Esophagus muscularis mucosa (tissue), 4 donors: ENCODE data around the gene SLC9C1. TPM values are rescaled to one million over a fixed set of nuclear protein-coding genes. Genes with fewer than 3 reads are reported as not detected.

Experiments used
- DNase-seq: peaks from one replicate; pipeline ENCODE4 v3.0.0-alpha.2; 2017; ENCODE audit errors: extremely low spot score
- H3K27ac ChIP-seq, 4 donors: fragments of 200-600 bp; sonication (generic); replicated peaks in 1 of 4; 1 replicate in 3 of 4; 2 replicates in 1 of 4; pipeline ENCODE4 v1.5.1; 2016 to 2019; ENCODE audit warnings: mild to moderate bottlenecking in 1 of 4
- H3K27me3 ChIP-seq, 4 donors: fragments of 200-600 bp; sonication (generic); one replicate each; pipeline versions ENCODE4 v1.5.1 to v1.6.0; 2016 to 2019
- H3K36me3 ChIP-seq, 4 donors: fragments of 200-600 bp; sonication (generic); one replicate each; pipeline ENCODE4 v1.5.1; 2016 to 2019
- H3K4me1 ChIP-seq, 4 donors: fragments of 200-600 bp; sonication (generic); one replicate each; pipeline ENCODE4 v1.5.1; 2016 to 2019
- H3K4me3 ChIP-seq, 4 donors: fragments of 200-600 bp; sonication (generic); 1 replicate in 2 of 4; 2 replicates in 2 of 4; pipeline ENCODE4 v1.5.1; 2016 to 2019; ENCODE audit warnings: mild to moderate bottlenecking in 4 of 4, moderate library complexity in 1 of 4
- H3K9me3 ChIP-seq, 4 donors: fragments of 200-600 bp; sonication (generic); 1 replicate in 3 of 4; 2 replicates in 1 of 4; pipeline ENCODE4 v1.5.1; 2016 to 2019
- EP300 ChIP-seq: sonication (generic); formaldehyde crosslinking; IDR thresholded peaks from one replicate; pipeline ENCODE4 v1.6.1; 2017; ENCODE audit warnings: antibody characterized with exemption
- POLR2A ChIP-seq: fragments of 450-650 bp; IDR thresholded peaks from one replicate; pipeline ENCODE4 v1.6.1; 2017; ENCODE audit warnings: antibody characterized with exemption, moderate library complexity, mild to moderate bottlenecking, low read depth
- POLR2AphosphoS5 ChIP-seq, 2 donors: sonication (generic); formaldehyde crosslinking; IDR thresholded peaks; one replicate each; pipeline ENCODE4 v1.6.1; 2017; ENCODE audit warnings: antibody characterized with exemption in 2 of 2
- WGBS: methylation state at CpG from one replicate; pipeline ENCODE4 v1.1.5; 2018; 5-methylcytosine and 5-hydroxymethylcytosine counted together
- intact Hi-C: fragments of 100-400 bp; cut with DNase I; formaldehyde crosslinking; loops from one replicate; pipeline ENCODE4 v1.15.1; 2023
- total RNA-seq, 4 donors: library from RNA; depleted of rRNA; stranded (reverse); fragments of >200 nt; gene quantifications; one replicate each; pipeline versions ENCODE4 v1.1.0 to v1.2.1, GENCODE V29; 2016
- TF ChIP-seq, protein P1 (sequence below), 3 experiments: fragments of 200-600 bp in 2 of 3; fragments of 450-650 bp in 1 of 3; sonication (generic) in 2 of 3; IDR thresholded peaks; one replicate each; pipeline ENCODE4 v1.5.1; 2017 to 2019; ENCODE audit warnings: antibody characterized with exemption in 3 of 3, mild to moderate bottlenecking in 2 of 3, moderate library complexity in 1 of 3

SLC9C1 gene
- total RNA-seq, 4 donors from 2014 or later = 0.17 TPM; not detected in 3

DNA sequence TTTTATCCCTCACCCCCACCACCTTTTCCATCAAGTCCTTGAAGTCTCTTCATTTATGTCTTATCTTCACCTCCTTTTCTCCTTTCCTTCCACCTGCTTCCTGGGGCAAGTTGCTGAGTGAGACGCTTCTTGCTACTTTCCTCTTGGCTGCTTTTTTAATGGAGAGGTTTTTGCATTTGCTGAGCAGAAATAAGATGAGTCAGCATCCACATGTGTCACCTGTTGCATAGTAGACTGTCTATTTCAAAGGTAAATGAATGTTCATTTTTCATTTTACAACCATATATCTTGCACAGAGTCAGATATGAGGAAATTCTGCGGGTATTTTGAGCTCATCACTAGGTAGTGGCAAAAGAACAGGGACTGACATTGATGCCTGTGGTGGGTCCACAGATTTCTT lies 189.2 kb downstream of the SLC9C1 start:
- H3K4me1 ChIP-seq = no peaks in the 10 kb centered on the region
- H3K9me3 ChIP-seq = no peaks in the 10 kb centered on the region
- WGBS = 85% methylated on average over 2 of the region's 2 CpGs
- intact Hi-C loops = no loop called here
- TF ChIP-seq POLR2AphosphoS5 (IDR thresholded peaks at IDR 0.05) (no peak), EP300 (no peak), POLR2A (no peak)
- TF ChIP-seq, protein P1, sequence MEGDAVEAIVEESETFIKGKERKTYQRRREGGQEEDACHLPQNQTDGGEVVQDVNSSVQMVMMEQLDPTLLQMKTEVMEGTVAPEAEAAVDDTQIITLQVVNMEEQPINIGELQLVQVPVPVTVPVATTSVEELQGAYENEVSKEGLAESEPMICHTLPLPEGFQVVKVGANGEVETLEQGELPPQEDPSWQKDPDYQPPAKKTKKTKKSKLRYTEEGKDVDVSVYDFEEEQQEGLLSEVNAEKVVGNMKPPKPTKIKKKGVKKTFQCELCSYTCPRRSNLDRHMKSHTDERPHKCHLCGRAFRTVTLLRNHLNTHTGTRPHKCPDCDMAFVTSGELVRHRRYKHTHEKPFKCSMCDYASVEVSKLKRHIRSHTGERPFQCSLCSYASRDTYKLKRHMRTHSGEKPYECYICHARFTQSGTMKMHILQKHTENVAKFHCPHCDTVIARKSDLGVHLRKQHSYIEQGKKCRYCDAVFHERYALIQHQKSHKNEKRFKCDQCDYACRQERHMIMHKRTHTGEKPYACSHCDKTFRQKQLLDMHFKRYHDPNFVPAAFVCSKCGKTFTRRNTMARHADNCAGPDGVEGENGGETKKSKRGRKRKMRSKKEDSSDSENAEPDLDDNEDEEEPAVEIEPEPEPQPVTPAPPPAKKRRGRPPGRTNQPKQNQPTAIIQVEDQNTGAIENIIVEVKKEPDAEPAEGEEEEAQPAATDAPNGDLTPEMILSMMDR (IDR thresholded peaks at IDR 0.05) = no peak
- peaks cover 0 to 4% (median 0%) of the 10 kb centered on the region in 4 donors for H3K36me3 ChIP-seq
- no peak overlapping the region for H3K27ac ChIP-seq
- DNase-seq = no peak
- H3K27me3 ChIP-seq = no peaks in the 10 kb centered on the region
- no peak overlapping the region for H3K4me3 ChIP-seq

DNA sequence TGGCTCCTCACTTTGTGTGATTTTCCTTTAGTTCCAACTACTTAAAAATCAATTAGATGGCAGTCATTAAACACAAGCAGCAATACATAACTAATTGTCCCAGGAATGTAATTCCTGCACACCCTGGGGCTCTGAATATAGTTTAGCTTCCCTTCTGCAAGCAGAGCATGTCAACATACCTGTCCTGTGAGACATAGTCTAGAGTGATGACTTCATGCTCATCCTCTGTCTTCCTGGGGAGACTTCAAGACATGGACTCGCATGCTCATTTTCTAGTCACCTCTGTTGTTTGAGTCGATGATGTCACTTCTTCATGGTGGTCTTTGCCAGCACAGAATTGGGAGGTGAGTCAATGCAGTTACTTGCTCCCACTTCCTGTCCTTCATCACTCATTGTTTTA lies 192.1 kb downstream of the SLC9C1 start:
- Histone ChIP-seq H3K27ac (no peak overlapping the region), H3K9me3 (no peaks in the 10 kb centered on the region), H3K4me1 (peaks cover 0 to 7% (median 4%) of the 10 kb centered on the region in 4 donors), H3K4me3 (no peak overlapping the region), H3K27me3 (no peaks in the 10 kb centered on the region), H3K36me3 (peaks cover 0 to 4% (median 0%) of the 10 kb centered on the region in 4 donors)
- no peak for DNase-seq
- no peak for TF ChIP-seq POLR2A
- no peak for TF ChIP-seq POLR2AphosphoS5 (IDR thresholded peaks at IDR 0.05)
- TF ChIP-seq, protein P1 (IDR thresholded peaks at IDR 0.05) = no peak
- TF ChIP-seq EP300 = no peak
- intact Hi-C loops = no loop called here
- WGBS = 86% methylated on average over 2 of the region's 2 CpGs

DNA sequence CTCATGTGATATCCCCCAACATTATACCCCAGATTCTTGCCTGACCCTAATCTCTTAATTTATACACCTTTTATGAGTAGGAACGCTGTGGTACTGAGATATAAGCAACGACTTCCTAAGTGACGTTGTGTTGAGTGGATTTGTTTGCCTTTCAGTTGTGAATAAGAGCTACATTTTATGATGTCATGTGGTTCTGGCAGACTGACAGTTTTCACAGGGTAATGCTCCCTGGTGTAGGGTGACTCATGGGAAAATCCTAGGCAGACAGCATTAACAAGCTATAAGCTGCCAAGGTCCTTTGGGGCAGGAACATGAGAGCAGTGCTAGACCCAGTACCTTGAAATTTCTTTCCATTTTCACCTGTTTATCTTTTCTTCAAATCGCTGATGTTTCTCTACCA lies 196.6 kb downstream of the SLC9C1 start:
- 36% methylated on average over 4 of the region's 4 CpGs for WGBS
- intact Hi-C loops = no loop called here

DNA sequence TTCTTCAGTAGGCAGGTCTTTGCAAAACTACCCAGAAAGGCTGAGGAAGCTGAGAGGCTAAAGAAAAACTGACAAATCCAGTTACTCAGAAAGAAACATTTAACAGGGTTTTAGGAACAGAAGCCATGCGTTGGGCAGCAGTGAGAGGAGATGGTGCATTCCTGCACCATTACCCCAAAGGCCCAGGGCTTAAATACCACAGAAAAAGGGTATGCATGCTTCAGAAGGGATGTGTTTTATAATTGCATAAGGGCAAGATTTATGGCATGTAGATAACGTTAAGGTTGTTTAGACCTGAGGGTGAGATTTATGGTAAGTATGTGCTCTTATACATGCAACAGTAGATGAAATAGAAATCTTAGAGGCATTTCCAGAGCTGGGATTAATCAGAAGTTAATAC lies 197.8 kb downstream of the SLC9C1 start:
- no peaks in the 10 kb centered on the region for H3K36me3 ChIP-seq
- 71% methylated on average over 2 of the region's 2 CpGs for WGBS
- H3K4me1 ChIP-seq = peaks cover 0 to 16% (median 7%) of the 10 kb centered on the region in 4 donors
- no peak overlapping the region for H3K4me3 ChIP-seq
- no peak overlapping the region for H3K27ac ChIP-seq
- intact Hi-C loops = no loop called here
- no peaks in the 10 kb centered on the region for H3K27me3 ChIP-seq
- H3K9me3 ChIP-seq = no peaks in the 10 kb centered on the region
- no peak for TF ChIP-seq EP300
- no peak for TF ChIP-seq POLR2A
- TF ChIP-seq POLR2AphosphoS5 (IDR thresholded peaks at IDR 0.05) = no peak
- TF ChIP-seq, protein P1 (IDR thresholded peaks at IDR 0.05) = no peak
- DNase-seq = no peak

More for the DNA sequence above, 196.6 kb downstream of the SLC9C1 start:
- no peak for DNase-seq
- H3K36me3 ChIP-seq = no peaks in the 10 kb centered on the region
- TF ChIP-seq, protein P1 (IDR thresholded peaks at IDR 0.05) = no peak
- TF ChIP-seq EP300 (no peak), POLR2AphosphoS5 (IDR thresholded peaks at IDR 0.05) (no peak), POLR2A (no peak)
- H3K27me3 ChIP-seq = no peaks in the 10 kb centered on the region
- H3K4me3 ChIP-seq = no peak overlapping the region
- H3K27ac ChIP-seq = no peak overlapping the region
- peaks cover 0 to 14% (median 6%) of the 10 kb centered on the region in 4 donors for H3K4me1 ChIP-seq
- H3K9me3 ChIP-seq = no peaks in the 10 kb centered on the region

DNA sequence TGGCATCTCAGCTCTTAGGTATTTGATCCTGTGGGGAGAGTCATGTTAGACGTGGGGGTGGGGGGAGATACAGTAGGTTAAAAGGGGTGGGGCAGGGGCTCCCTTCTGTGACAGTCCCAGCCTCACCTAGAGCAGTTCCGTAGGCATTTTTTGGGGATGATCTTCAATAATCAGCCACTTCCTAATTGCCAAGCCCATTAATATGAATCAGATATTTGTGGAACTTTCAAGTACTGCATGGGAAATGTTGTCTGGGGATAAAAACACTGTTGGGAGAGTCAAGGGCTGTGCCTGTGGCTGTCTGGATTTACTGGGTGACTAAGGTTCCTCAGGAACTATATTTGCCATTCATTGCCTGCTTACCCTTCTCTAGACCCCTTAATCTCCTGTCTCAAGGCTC lies 198.3 kb downstream of the SLC9C1 start:
- no peaks in the 10 kb centered on the region for H3K36me3 ChIP-seq
- H3K4me1 ChIP-seq = peaks cover 0 to 16% (median 7%) of the 10 kb centered on the region in 4 donors
- no peak for DNase-seq
- intact Hi-C loops = no loop called here
- WGBS = 64% methylated on average over 2 of the region's 2 CpGs
- no peaks in the 10 kb centered on the region for H3K9me3 ChIP-seq
- H3K27me3 ChIP-seq = no peaks in the 10 kb centered on the region
- TF ChIP-seq, protein P1 (IDR thresholded peaks at IDR 0.05) = no peak
- TF ChIP-seq POLR2A = no peak
- TF ChIP-seq POLR2AphosphoS5 (IDR thresholded peaks at IDR 0.05) = no peak
- no peak for TF ChIP-seq EP300
- no peak overlapping the region for H3K4me3 ChIP-seq
- no peak overlapping the region for H3K27ac ChIP-seq
